Medulla oblongata (tissue), 1 donor: Measurements from ENCODE around the gene PHOSPHO2.
"Not testable (repeated sequence)": the region's sequence is repeated elsewhere in the genome, so short reads cannot be mapped to it uniquely, and the experiment has no call there.

Experiments used
- DNase-seq: peaks from one replicate; pipeline ENCODE4 v3.0.0-alpha.2; 2015; ENCODE audit errors: extremely low spot score

PHOSPHO2 gene

GRCh38 chr2:169684135-169684565 is 10.1 kb upstream of the PHOSPHO2 start:
- no peak for DNase-seq

- not testable (repeated sequence) for DNase-seq
Observed at GRCh38 chr2:169684712-169685111, 9.6 kb upstream of the PHOSPHO2 start.

GRCh38 chr2:169686825-169687224 is 7.4 kb upstream of the PHOSPHO2 start:
- not testable (repeated sequence) for DNase-seq

- DNase-seq: not testable (repeated sequence)
Observed at GRCh38 chr2:169687943-169688342, 6.3 kb upstream of the PHOSPHO2 start.

- no peak for DNase-seq
Observed at GRCh38 chr2:169690958-169691357, 3.3 kb upstream of the PHOSPHO2 start.

GRCh38 chr2:169692718-169693117 is 1.6 kb upstream of the PHOSPHO2 start:
- no peak for DNase-seq

GRCh38 chr2:169693360-169693759 is 909 bp upstream of the PHOSPHO2 start:
- DNase-seq: peak; percentile 44

- no peak for DNase-seq
Observed at GRCh38 chr2:169694894-169695260, 608 bp downstream of the PHOSPHO2 start.

GRCh38 chr2:169696381-169696780 is 2.1 kb downstream of the PHOSPHO2 start:
- DNase-seq: no peak

- DNase-seq: not testable (repeated sequence)
Observed at GRCh38 chr2:169699173-169699572, 4.9 kb downstream of the PHOSPHO2 start.

- DNase-seq: no peak
Observed at GRCh38 chr2:169702996-169703395, 8.7 kb downstream of the PHOSPHO2 start.

GRCh38 chr2:169704160-169704708 is 10.0 kb downstream of the PHOSPHO2 start:
- no peak for DNase-seq

- no peak for DNase-seq
Observed at GRCh38 chr2:169705927-169706326, 11.7 kb downstream of the PHOSPHO2 start.

- no peak for DNase-seq
Observed at GRCh38 chr2:169707626-169708025, 13.4 kb downstream of the PHOSPHO2 start.

- DNase-seq: no peak
Observed at GRCh38 chr2:169709331-169709730, 15.1 kb downstream of the PHOSPHO2 start.

GRCh38 chr2:169709981-169710380 is 15.7 kb downstream of the PHOSPHO2 start:
- no peak for DNase-seq

- no peak for DNase-seq
Observed at GRCh38 chr2:169711751-169712509, 17.7 kb downstream of the PHOSPHO2 start.

- no peak for DNase-seq
Observed at GRCh38 chr2:169712791-169713227, 18.5 kb downstream of the PHOSPHO2 start.

GRCh38 chr2:169713331-169713730 is 19.1 kb downstream of the PHOSPHO2 start:
- no peak for DNase-seq

- peak; percentile 80 for DNase-seq
Observed at GRCh38 chr2:169714699-169715098, 20.4 kb downstream of the PHOSPHO2 start.

- peak; percentile 27 for DNase-seq
Observed at GRCh38 chr2:169715379-169716237, 21.3 kb downstream of the PHOSPHO2 start.

- no peak for DNase-seq
Observed at GRCh38 chr2:169716238-169716886, 22.1 kb downstream of the PHOSPHO2 start.
